HG02970 (cell line): ENCODE results near the gene ZNF576.
"Not testable (repeated sequence)": the region's sequence is repeated elsewhere in the genome, so short reads cannot be mapped to it uniquely, and the experiment has no call there.

Source experiments
- ATAC-seq: cut with Tn5 transposase; IDR thresholded peaks from one replicate; pipeline ENCODE4 v1.9.1; 2021; ENCODE audit warnings: mild to moderate bottlenecking, moderate library complexity, moderate number of reproducible peaks; ENCODE audit not compliant: unreplicated experiment, low FRiP score

Gene ZNF576

DNA sequence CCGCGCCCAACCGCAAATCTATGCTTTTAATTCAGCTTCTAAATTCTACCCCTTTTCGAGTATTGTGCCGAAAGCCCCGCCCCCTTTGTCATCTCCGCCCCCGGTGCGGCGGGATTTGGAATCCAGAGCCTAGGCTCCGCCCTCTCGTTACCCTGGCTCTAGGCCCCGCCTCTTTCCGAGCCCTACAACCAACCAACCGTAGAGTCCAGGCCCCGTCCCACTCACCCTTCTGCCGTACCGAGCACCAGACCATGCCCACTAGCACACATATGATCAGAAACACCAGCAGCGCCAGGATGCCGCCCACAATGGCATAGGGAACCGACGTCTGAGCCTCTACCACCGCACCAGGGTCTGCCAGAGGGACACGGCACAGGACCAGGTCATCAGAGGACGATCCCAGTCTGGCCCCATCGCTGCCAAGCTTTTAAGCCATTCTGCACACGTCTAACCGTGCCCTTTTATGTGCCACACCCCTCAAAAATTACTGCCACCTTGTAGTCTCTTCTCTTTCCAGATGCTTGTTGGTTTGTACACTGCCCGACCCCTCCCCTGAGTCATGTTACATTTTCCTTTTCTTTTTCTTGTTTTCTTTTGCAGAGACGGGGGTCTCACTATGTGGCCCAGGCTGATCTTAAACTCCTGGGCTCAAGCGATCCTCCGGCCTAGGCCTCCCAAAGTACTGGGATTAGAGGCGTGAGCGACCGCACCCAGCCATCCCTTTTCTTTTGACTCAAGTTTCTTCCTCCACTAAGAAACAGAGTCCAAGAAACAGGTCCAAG lies 27.7 kb downstream of the ZNF576 start:
- ATAC-seq, result no peak

DNA sequence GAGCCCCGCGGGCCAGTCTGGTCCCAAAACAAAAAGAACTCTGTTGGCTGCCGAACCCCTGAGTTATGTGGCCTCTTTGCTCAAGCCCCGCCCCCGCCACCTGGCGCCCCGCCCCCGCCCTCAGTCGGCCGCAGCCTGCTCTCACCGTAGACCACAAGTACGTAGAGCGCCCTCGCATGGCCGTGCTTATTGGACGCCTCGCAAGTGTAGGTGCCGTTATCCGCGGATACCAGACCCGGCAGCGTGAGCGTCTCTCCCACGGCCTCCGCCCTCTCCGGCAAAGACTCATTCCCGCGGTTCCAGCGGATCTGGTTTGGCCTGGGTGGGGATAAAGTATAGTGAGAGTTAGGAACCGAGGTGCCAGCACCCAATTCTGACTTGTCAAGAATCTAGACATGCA lies 28.5 kb downstream of the ZNF576 start:
- ATAC-seq, result no peak

DNA sequence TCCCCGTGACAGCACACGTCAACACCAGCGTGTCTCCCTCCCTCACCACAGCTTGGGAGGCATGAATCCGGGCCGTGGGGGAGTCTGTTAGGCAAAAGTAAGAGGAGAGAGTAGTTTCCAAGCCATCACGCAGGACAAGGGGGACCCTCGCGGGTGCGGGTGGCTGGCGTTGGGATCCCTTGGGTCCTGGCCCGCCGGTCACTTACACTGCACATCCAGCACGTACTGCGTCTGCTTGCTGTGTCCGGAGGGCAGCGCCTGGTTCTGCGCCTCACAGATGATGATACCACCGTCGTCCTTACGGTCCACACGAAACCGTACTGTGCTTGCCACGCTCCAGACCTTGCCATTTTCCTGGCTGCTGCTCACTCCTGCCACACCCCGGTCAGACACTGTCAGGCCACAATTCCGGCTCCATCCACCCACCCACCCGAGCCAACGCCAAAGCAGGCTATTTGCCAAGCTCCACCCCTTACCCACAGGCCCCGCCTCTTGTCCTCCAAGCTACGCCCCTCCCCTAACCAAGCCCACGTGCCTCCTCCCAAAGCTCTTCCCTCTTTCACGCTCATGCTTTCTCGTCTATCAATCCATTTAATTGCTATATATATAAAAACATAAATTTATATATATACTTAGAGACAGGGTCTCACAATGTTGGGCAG lies 29.7 kb downstream of the ZNF576 start:
- no peak for ATAC-seq

DNA sequence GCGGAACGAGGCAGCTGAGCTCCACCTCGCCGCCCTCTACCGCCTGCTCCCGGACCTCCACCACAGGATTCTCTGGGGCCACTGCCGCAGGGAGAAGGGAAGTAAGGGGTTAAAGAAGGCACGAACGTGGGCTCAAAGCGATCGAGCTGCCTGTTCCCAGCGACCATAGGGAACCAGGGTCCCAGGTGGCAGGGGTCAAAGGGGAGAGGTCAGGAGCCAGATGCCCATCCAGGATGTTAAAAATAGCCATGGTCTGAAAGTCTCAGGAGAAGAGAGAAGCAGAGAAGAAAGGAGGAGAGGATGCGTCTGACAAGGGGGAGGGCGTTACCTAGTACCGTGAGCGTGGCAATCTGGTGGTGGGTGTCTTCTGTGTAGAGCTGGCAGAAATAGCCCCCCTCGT lies 30.4 kb downstream of the ZNF576 start:
- no peak for ATAC-seq

DNA sequence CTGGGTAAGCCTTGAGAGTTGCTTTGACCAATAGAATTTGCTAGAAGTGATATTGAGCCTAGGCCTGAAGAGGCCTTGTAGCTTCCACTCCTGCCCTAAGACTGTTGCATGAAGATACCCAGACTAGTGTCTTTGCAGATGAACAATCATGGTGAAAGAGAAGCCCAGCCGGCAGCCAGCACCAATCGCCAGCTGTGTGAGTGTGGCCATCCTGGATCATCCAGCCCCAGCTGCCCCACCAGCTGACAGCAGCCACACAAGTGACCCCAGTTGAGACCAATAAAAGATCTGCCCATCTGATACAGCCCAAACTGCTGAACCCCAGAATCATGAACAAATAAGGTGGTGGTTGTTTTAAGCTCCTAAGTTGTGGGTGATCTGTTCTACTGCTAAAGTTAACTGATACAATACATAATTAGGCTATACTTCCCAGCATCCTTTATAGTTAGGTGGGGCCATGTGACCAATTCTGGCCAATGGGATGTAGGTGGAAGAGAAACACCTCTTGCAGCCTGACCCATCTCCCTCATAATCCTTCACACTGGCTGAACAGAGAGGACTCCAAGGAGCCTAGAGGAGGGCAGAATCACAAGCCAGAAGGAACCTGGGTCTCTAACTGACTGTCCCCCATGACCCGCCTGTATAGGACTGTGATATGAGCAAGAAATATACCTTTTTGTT lies 32.4 kb downstream of the ZNF576 start:
- no peak for ATAC-seq

DNA sequence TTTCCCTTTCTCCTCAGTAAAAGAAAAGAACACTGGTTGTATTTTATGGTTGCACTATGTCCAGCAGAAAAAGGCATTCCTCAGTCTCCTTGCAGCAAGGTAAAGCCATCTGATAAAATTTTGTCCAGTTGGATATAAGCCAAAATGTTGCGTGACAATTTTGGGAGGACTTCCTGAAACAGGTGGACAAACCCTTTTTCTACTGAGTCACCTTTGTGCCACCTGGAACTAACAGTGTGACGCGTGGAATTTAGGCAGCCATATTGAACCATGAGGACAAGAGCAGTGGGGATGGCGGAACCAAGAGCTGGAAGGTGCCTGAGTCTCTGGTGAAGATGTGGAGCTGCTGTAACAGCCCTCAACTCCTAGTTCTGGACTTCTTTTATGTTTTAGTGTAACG lies 35.1 kb downstream of the ZNF576 start:
- no peak for ATAC-seq

DNA sequence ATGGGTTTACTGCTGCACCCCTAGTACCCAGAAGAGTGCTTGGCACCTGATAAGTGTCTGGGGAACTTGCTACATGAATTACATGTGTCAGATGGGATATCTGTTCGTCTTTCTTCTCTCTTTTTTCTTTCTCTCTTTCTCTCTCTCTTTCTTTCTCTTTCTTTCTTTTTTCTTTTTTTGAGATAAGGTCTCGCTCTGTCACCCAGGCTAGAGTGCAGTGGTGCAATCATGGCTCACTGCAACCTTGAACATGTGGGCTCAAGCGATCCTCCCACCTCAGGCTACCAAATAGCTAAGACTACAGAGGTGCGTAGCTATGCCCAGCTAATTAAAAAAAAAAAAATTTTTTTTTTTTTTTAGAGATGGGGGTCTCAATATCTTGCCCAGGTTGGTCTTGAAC lies 37.1 kb downstream of the ZNF576 start:
- no peak for ATAC-seq

DNA sequence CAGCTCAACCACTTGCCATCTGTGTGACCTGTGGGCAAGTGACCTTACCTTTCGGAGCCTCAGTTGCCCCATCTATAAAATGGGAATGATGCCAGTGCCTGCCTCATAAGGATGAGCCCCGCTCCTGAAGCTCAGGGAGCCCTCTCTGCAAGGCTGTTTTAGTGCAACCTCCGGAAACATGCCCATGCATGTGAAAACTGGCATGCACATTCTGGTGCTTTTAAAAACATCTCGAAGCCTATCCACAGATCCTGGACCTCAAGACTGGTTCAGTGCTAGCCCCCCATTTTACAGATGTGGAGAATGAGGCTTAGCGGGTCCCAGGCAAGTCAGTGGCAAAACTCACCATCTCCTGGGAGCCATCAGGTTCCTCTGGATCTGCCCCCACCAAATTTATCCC lies 37.7 kb downstream of the ZNF576 start:
- no peak for ATAC-seq

DNA sequence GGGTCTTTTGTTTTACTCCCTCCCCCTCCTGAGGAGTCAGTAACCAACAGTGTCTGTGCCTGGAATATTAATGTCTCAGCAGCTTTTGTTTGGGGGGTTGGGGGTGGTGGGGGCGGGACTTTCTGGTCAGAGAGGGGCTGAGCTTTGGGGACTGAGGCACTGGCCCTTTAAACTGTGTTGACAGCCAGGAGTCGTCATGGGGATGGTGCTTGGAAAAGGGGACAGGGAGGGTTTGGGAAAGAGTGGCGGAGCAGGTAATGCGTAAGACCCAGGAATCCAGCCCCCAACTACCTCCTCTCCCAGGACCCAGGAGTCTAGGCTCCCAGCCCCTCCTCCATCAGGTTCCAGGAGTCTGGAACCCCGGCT lies 38.1 kb downstream of the ZNF576 start:
- ATAC-seq, result no peak

DNA sequence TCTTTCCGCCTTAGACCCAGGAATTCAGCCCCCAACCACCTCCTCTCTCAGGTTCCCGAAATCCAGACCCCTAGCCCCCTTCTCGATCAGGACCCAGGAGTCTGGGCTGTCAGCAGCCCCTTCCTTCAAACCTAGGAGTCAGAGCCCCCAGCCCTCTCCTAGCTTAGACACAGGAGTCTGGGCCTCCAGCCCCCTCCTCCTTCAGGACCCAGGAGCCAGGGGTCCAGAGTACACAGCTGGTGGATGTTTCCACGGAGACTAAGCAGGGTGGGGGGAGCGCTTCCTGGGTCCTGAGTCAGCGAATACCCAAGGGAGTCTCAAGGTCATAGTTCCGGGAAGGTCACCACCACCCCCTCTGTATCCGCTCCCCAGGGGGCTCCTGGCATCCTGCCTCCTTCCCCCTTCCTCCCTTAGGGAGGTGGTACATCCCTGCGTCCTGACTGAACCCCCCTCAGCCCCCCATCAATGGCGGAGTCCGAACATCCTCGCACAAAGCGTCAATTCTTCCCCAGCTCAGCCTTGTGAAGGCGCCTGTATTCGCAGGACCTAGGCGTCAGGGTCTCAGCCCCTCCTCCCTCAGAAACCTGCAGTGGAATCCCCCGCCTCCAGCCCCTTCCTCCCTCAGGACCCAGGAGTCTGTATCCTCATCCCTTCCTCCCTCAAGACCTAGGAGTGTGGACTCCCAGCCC lies 38.6 kb downstream of the ZNF576 start:
- ATAC-seq, result no peak

DNA sequence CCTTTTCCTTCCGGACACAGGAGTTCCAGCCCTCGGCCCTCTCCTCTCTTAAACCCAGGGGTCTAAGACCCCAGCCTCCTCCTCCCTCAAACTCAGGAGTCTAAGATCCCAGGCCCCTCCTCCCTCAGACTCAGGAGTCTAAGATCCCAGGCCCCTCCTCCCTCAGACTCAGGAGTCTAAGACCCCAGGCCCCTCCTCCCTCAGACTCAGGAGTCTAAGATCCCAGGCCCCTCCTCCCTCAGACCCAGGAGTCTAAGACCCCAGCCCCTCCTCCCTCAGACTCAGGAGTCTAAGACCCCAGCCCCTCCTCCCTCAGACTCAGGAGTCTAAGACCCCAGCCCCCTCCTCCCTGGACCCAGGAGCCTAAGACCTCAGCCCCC lies 39.2 kb downstream of the ZNF576 start:
- not testable (repeated sequence) for ATAC-seq

DNA sequence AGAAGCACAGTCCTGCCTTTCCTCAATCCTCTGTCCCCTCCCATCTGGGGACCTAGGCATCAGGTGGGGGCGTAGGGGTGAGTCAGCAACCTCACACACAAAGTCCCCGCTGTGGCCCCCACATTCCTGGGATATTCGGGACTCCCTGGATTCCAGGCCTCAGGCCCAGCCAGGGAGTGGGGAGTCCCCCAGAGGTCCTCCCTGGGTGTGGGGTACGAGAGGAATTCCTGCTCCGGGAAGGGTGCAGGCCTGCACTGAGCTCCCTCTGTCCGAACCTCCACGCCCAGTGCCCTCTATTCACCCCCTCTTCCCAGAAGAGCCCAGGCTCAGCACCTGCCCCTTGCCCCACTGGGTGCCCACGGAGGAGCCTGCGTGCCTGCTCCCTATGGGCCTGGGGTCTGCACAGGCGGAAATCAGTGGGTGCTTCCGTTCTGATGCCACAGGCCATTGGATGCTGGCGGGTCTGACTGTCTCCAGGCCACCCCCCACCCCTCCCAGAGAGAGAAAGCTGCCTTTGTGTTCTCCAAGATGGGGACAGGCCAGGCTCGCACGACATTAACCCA lies 39.8 kb downstream of the ZNF576 start:
- no peak for ATAC-seq

DNA sequence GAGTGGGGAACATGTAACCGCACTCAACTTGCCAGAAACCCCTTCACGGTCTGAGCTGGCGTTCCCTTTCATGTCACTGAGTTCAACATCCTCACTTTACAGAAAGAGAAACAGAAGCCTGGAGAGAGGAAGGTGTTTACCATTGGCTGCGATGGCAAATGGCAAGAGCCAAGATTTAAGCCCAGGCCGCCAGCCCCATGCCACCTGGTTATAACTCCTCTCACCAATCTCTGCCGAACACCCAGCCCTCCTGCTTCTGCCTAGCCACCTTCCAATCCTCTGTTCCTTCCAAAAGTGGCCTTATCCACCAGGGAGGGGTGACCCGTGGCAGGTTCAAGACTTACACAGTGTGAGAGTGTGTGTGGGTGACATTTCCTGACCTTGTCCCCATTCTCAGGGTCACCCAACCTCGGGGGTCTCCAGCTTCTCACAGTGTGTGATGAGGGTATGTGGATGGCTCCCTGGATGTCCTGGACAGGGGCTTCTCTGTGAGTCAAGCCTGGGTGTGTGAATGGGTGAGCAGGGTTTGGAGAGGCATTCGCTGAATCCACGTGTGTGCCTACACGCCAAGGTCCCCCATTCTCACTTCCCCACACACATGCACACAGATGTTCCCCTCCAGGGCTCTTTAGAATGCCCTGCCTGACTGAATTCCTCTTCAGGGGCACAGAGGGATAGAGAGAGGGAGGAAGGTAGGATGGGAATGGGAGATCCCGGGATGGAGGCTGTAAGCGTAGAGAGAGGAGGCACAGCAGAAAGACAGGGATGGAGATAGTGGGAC lies 42.0 kb downstream of the ZNF576 start:
- ATAC-seq, result no peak

DNA sequence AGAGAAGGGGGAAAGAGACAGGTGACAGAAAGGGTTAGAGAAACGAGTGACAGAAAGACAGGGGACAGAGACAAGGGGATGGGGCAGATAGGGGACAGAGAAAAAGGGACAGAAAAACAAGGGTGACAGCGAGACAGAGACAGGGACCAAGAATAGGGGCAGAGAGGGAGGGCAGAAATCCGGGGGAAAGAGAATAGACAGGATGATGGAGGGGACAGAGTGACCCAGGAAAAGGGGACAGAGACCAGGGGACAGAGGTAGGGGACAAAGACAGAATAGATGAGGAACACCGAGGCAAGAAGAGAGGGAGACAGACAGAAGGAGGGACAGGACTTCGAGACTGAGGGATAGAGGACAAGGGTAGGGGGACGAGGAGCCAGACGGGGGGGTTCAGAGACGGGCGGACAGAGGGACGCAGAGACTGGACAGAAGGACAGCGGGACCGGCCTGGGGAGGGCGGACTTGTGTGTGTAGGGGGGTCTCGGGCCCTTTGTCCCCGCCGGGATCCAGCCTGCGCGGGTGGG lies 42.7 kb downstream of the ZNF576 start:
- ATAC-seq, result no peak

DNA sequence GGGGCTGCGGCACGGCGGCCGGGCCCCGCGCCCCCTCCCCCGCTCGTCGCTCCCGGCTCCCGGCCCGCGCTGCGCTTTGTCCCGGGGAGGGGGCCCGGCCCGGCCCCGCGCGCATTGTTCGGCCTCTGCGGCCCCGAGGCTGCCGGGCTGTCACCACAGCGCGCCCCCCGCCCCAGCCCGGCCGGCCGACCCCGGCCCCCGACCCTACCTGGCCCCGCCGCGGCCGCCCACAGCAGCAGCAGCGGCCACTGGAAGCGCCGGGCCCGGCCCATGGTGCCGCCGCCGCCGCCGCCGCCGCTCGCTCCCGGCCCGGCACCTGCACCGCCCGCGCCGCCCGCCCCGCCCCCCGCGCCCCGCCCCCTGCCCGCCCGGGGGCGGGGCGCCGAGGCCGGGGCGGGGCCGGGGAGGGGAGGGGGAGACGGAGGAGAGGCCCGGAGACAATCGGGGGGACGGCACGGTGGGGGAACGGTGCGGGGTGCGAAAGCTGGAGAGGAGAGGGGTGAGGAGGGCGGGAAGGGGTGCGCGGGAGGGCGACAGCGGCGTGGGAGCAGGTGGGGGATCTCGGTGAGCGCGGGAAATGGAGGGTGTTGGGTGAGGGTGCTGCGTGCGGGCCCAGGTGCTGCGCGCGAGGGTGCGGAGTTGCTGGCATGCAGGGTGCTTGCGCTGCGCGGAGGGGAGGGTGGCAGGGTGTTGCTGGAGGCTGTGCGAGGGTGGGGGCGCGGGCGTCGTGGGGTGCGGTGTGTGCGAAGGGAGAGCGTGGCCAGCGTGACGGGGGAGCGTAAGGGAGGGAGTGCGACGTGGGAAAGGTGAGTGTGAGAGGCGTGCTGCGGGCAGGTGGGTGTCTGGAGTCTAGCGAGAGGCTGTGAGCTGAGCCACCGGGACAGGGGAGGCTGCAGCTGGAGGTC lies 43.4 kb downstream of the ZNF576 start, which contains the start of gene CADM4:
Gene CADM4 (minus strand): TSS at position 332 of the 905 bp plus-strand sequence. CDS start 60 bp downstream, at position 272.
- ATAC-seq, result no peak

DNA sequence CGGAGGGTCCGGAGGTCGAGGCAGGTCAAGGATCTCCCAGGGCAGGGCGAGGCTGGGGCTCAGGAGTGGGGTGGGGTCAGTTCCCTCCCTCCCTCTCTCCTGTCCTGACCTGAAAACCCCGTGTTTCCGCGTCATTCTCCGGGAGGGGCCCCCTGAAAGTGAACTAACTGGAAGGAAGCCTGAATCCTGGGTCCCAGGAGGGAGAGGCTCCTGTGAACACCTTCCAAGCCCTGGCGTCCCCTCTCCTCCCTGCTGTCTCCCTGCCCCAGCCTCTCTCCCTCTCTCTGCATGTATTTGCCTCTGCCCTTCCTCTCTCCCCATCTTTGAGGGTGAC lies 44.0 kb downstream of the ZNF576 start:
- ATAC-seq, result no peak

DNA sequence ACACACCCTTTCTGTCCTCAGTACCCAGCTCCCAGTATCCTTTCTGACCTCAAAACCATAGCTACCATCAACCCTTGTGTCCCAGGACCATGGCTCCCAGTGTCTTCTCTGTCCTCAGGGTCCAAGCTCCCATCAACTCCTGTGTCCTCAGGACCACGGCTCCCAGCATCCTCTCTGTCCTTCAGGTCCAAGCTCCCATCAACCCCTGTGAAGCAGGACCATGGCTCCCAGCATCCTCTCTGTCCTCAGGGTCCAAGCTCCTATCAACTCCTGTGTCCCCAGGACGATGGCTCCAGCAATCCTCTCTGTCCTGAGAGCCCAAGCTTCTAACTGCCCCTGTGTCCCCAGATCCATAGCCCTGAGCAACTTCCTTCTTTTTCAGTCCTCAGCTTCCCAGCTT lies 44.9 kb downstream of the ZNF576 start:
- no peak for ATAC-seq

DNA sequence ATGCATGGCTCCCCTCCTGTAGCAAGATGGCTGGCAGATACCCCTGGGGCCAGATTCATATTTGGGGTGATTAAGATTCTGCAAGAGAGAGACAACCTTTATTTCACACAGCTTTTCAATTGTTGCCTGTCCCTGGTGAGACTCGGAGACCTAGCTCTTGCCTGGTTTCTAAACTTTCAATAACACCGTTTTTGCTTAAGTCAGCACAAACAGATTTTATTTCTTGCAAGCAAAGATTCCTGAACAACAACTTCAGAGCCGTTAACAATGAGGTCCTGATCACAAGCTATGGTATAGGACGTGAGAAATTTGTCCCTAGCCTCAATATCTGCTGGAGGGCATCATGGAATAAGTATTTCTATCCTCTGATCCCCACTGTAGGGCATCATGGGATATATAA lies 46.1 kb downstream of the ZNF576 start:
- ATAC-seq, result no peak

DNA sequence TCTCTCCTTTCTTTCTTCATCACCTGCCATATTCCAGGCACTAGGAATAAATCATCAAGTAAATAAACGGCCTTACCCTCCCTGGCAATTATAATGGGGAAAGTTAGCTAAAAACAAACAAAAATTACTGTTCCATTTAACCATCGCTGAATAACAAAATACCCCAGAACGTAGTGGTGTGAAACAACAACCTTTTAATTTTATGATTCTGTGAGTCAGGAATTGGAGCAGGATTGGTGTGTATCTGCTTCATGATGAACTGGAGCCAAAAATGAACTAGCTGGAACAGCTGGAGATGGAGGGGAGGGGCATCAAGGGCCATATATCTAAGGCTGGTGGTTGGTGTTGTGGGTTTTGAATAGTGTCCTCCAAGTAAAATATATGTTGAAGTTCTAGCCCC lies 46.9 kb downstream of the ZNF576 start:
- no peak for ATAC-seq
